ENCODE data around the gene CDC42SE1.
A peak's percentile ranks its signal among the peaks of the same experiment; 100 is the strongest.

The CDC42SE1 gene

DNA sequence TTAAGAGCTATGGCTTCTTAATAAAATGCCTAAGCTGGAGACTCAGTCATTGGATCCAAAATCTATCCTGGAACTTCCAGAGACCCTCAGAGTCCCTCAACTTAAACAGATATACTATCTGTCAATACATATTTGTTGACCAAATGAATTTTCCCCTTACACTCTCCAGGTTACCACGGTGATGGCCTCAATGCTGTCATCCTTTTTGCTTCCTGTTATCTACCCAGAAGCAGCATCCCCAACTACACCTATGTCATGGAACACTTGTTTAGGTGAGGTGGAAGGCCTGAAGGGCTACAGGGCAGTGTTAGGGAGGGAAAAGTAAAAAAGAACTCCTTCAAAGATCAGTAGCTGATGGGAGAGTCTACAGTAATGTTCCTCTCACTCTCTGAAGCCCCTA is 16.3 kb downstream of the CDC42SE1 start:
- H3K4me1 Mint-ChIP-seq: peaks cover 4% of the 10 kb centered on the region
- no peaks in the 10 kb centered on the region for H3K9me3 Mint-ChIP-seq
- H3K27me3 Mint-ChIP-seq: no peaks in the 10 kb centered on the region
- ATAC-seq (ENCODE audit: low read depth) (no peak), DNase-seq (ENCODE audit: low spot score in 2 of 2) (no peak)
- H3K27ac Mint-ChIP-seq: no peak overlapping the region
- H3K4me3 Mint-ChIP-seq: no peak overlapping the region
- peaks cover 8% of the 10 kb centered on the region for H3K36me3 Mint-ChIP-seq

DNA sequence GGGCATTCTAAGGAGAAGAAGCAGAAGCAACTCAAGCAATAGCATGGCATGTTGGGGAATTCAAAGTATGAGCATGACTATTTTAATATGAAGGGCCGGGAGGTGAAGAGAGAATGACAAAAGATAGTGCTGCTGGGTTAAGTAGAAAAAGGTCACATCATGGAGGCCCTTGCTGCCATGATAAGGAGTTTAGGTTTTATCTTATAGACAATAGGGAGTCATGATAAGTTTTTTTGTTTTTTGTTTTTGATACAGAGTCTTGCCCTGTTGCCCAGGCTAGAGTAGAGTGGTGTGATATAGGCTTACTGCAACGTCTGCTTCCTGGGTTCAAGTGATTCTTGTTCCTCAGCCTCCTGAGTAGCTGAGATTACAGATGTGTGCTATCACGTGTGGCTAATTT is 19.9 kb downstream of the CDC42SE1 start:
- Mint-ChIP-seq H3K4me3 (no peak overlapping the region), H3K27me3 (no peaks in the 10 kb centered on the region), H3K36me3 (peaks cover 18% of the 10 kb centered on the region), H3K4me1 (peaks cover 2% of the 10 kb centered on the region), H3K27ac (no peak overlapping the region), H3K9me3 (no peaks in the 10 kb centered on the region)
- DNase-seq (ENCODE audit: low spot score in 2 of 2) (no peak), ATAC-seq (ENCODE audit: low read depth) (no peak)

DNA sequence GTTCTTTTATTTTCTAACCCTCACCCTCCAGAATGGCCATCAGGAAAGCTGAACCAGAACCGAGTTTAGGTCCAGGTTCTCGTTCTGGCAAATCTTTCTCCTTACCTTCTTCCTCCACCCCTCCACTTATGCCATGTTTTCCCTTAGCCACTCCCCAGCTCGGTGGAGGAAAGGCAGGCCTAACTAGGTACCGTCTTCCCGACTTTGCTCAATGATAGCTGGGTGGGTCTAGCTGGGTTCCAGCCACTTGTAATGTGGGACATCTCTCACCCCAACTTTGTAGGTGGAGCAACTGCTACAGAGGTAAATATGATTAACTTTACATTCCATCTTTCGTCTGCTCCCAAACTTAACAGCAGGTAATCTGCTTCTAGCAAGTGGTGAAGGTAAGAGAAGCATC is 22.4 kb downstream of the CDC42SE1 start:
- no peak overlapping the region for H3K27ac Mint-ChIP-seq
- ATAC-seq (ENCODE audit: low read depth) (no peak), DNase-seq (ENCODE audit: low spot score in 2 of 2) (no peak)
- peaks cover 24% of the 10 kb centered on the region for H3K36me3 Mint-ChIP-seq
- no peaks in the 10 kb centered on the region for H3K4me1 Mint-ChIP-seq
- no peak overlapping the region for H3K4me3 Mint-ChIP-seq
- H3K9me3 Mint-ChIP-seq: no peaks in the 10 kb centered on the region
- no peaks in the 10 kb centered on the region for H3K27me3 Mint-ChIP-seq

GRCh38 chr1:151036356-151036755 is 23.1 kb downstream of the CDC42SE1 start, which contains the start of gene BNIPL:
BNIPL (plus strand) TSS chr1:151036586; CDS start chr1:151036726, 140 bp downstream.
- no peak within 1 kb of the TSS for H3K27ac Mint-ChIP-seq
- no peak for ATAC-seq (ENCODE audit: low read depth)
- no peaks in the 10 kb centered on the region for H3K27me3 Mint-ChIP-seq
- H3K36me3 Mint-ChIP-seq: peaks cover 27% of the 10 kb centered on the region
- DNase-seq (ENCODE audit: low spot score in 2 of 2): no peak
- no peak within 1 kb of the TSS for H3K4me3 Mint-ChIP-seq
- H3K9me3 Mint-ChIP-seq: no peaks in the 10 kb centered on the region
- H3K4me1 Mint-ChIP-seq: no peaks in the 10 kb centered on the region

DNA sequence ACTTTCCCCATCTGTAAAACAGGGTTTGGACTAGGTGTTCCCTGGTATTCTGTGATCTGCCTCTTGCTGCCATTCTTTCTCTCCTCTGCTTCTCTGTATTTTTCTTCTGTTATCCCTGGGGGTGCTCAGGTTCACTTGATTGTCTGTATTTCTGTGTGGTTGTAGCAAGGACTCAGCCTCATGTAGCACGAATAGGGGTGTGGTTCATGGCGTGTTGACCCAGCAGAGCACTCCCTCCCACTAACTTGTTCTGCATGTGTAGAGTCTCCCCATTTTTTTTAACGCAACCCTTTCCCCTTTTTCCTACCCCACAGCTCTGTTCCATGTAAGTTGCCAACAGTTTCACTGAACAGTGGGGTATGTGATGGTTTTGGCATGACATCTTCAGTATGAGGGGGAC is 24.3 kb downstream of the CDC42SE1 start:
- DNase-seq (ENCODE audit: low spot score in 2 of 2) (no peak), ATAC-seq (ENCODE audit: low read depth) (no peak)
- Mint-ChIP-seq H3K27ac (peak overlapping the region; percentile 4), H3K9me3 (no peaks in the 10 kb centered on the region), H3K4me1 (no peaks in the 10 kb centered on the region), H3K36me3 (peaks cover 31% of the 10 kb centered on the region), H3K27me3 (no peaks in the 10 kb centered on the region), H3K4me3 (no peak overlapping the region)

- H3K36me3 Mint-ChIP-seq: peaks cover 36% of the 10 kb centered on the region
- DNase-seq (ENCODE audit: low spot score in 2 of 2) (no peak), ATAC-seq (ENCODE audit: low read depth) (no peak)
- no peak overlapping the region for H3K27ac Mint-ChIP-seq
- H3K27me3 Mint-ChIP-seq: no peaks in the 10 kb centered on the region
- no peak overlapping the region for H3K4me3 Mint-ChIP-seq
- no peaks in the 10 kb centered on the region for H3K9me3 Mint-ChIP-seq
- H3K4me1 Mint-ChIP-seq: no peaks in the 10 kb centered on the region
Measured at GRCh38 chr1:151032164-151032563, 27.3 kb downstream of the CDC42SE1 start.

DNA sequence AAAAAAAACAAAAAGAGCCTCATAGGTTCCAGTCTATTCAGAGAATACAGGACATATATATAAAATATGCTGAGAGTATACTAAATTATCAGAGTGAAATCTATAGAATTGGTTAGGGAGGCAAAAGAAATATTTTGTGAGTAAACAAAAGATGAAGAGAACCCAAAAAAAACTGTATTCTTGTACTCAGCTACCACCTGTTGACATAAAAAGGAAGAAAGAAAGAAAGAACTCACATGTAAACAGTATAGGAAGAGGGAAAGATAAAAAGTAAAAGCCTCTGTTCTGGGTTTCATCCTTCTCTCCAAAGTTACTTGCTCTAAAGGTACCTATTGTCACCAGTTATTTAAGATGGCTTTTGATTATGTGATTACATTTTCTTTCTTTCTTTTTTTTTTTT is 33.0 kb downstream of the CDC42SE1 start:
- Mint-ChIP-seq H3K27me3 (no peaks in the 10 kb centered on the region), H3K27ac (no peak overlapping the region), H3K36me3 (peaks cover 23% of the 10 kb centered on the region), H3K4me3 (no peak overlapping the region), H3K9me3 (no peaks in the 10 kb centered on the region), H3K4me1 (peaks cover 7% of the 10 kb centered on the region)
- DNase-seq (ENCODE audit: low spot score in 2 of 2) (no peak), ATAC-seq (ENCODE audit: low read depth) (no peak)

- Mint-ChIP-seq H3K27ac (no peak overlapping the region), H3K9me3 (no peaks in the 10 kb centered on the region), H3K27me3 (no peaks in the 10 kb centered on the region), H3K36me3 (peaks cover 16% of the 10 kb centered on the region), H3K4me3 (no peak overlapping the region), H3K4me1 (peaks cover 7% of the 10 kb centered on the region)
- DNase-seq (ENCODE audit: low spot score in 2 of 2): peak; percentile 78 to 80
- peak; percentile 99 for ATAC-seq (ENCODE audit: low read depth)
Measured at GRCh38 chr1:151024540-151025146, 34.8 kb downstream of the CDC42SE1 start.

- no peak for ATAC-seq (ENCODE audit: low read depth)
- Mint-ChIP-seq H3K36me3 (peaks cover 7% of the 10 kb centered on the region), H3K4me1 (peaks cover 16% of the 10 kb centered on the region), H3K9me3 (no peaks in the 10 kb centered on the region), H3K27ac (no peak overlapping the region), H3K27me3 (no peaks in the 10 kb centered on the region), H3K4me3 (no peak overlapping the region)
- DNase-seq (ENCODE audit: low spot score in 2 of 2): no peak
Measured at GRCh38 chr1:151013518-151013917, 45.9 kb downstream of the CDC42SE1 start.

DNA sequence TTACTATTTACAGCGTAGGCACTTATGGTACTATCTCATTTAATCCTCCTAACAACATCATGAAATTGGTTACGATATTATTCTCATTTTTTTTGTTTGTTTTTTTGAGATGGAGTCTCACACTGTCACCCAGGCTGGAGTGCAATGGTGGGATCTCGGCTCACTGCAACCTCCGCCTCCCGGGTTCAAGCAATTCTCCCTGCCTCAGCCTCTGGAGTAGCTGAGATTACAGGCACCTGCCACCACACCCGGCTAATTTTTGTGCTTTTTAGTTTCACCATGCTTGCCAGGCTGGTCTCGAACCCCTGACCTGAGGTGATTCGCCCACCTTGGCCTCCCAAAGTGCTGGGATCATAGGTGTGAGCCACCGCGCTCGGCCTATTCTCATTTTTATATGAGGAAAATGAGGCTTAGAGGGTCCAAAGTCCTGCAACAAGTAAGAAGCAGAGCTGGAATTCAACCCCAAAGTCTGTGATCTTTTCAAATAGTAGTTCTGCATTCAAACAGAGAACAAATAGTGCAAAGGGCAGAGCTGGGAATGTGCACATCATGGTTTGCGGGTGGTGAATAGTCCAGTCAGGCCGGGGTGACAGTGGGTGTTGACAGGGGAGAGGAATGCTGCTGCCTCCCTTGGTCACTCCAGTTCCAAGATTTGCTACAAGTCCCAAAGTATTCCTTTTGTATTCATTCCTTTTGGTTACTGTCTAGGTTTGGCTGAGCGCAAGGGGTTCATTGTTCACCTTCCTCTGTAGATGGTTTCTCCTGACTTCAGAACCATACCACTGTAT is 46.5 kb downstream of the CDC42SE1 start:
- Mint-ChIP-seq H3K9me3 (no peaks in the 10 kb centered on the region), H3K4me1 (peaks cover 19% of the 10 kb centered on the region), H3K4me3 (no peak overlapping the region), H3K36me3 (peaks cover 4% of the 10 kb centered on the region), H3K27ac (no peak overlapping the region), H3K27me3 (no peaks in the 10 kb centered on the region)
- ATAC-seq (ENCODE audit: low read depth): no peak
- DNase-seq (ENCODE audit: low spot score in 2 of 2): no peak

GRCh38 chr1:151011154-151011850 is 48.1 kb downstream of the CDC42SE1 start:
- H3K4me3 Mint-ChIP-seq: no peak overlapping the region
- no peak for DNase-seq (ENCODE audit: low spot score in 2 of 2)
- no peak for ATAC-seq (ENCODE audit: low read depth)
- H3K4me1 Mint-ChIP-seq: peaks cover 31% of the 10 kb centered on the region
- H3K36me3 Mint-ChIP-seq: peaks cover 4% of the 10 kb centered on the region
- no peaks in the 10 kb centered on the region for H3K27me3 Mint-ChIP-seq
- H3K27ac Mint-ChIP-seq: no peak overlapping the region
- no peaks in the 10 kb centered on the region for H3K9me3 Mint-ChIP-seq

- Mint-ChIP-seq H3K4me3 (no peak overlapping the region), H3K27me3 (no peaks in the 10 kb centered on the region)
Measured at GRCh38 chr1:151010346-151010726, 49.1 kb downstream of the CDC42SE1 start.

DNA sequence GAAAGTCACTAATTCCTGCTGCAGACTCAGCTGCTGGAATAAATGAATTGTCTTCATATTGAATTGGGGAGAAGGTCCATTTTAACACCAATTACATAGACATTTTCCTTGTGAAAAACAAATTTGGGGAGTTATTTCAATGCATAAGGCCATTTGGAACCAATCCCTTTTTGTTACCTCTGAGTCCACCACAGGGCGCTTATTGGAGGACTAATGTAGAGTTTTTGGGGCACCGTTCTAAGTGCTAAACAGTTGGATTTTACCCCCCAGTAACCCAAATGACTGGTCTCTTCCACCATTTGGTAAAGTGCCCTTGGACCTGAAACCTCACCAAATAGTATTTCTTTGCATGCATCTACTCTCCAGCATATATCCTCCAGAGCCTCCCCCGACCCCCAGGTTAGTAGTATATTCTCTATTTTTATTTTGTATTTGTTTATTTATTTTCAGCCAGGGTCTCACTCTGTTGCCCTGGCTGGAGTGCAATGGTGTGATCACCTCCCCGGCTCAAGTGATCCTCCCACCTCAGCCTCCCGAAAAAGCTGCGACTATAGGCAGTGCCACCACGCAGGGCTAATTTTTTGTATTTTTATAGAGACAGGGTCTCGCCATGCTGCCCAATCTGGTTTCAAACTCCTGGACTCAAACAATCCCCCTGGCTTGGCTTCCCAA is 49.6 kb downstream of the CDC42SE1 start:
- Mint-ChIP-seq H3K36me3 (peaks cover 4% of the 10 kb centered on the region), H3K4me3 (peak overlapping the region; percentile 100), H3K9me3 (no peaks in the 10 kb centered on the region), H3K27me3 (no peaks in the 10 kb centered on the region), H3K27ac (no peak overlapping the region), H3K4me1 (peaks cover 42% of the 10 kb centered on the region)
- ATAC-seq (ENCODE audit: low read depth) (no peak), DNase-seq (ENCODE audit: low spot score in 2 of 2) (no peak)

More at GRCh38 chr1:151010346-151010726, 49.1 kb downstream of the CDC42SE1 start:
- DNase-seq (ENCODE audit: low spot score in 2 of 2) (no peak), ATAC-seq (ENCODE audit: low read depth) (no peak)
- Mint-ChIP-seq H3K27ac (no peak overlapping the region), H3K36me3 (peaks cover 4% of the 10 kb centered on the region), H3K4me1 (peaks cover 41% of the 10 kb centered on the region), H3K9me3 (no peaks in the 10 kb centered on the region)

GRCh38 chr1:151009206-151009587 is 50.2 kb downstream of the CDC42SE1 start:
- no peak for DNase-seq (ENCODE audit: low spot score in 2 of 2)
- no peaks in the 10 kb centered on the region for H3K9me3 Mint-ChIP-seq
- H3K4me1 Mint-ChIP-seq: peaks cover 42% of the 10 kb centered on the region
- peak overlapping the region; percentile 98 for H3K27ac Mint-ChIP-seq
- H3K27me3 Mint-ChIP-seq: no peaks in the 10 kb centered on the region
- H3K4me3 Mint-ChIP-seq: peak overlapping the region; percentile 100
- ATAC-seq (ENCODE audit: low read depth): no peak
- peaks cover 4% of the 10 kb centered on the region for H3K36me3 Mint-ChIP-seq

Measured in memory B cell (primary cell).